PC-9 (cell line): Measurements from ENCODE around the gene SACM1L. TPM values are rescaled to one million over a fixed set of nuclear protein-coding genes. Genes with fewer than 3 reads are reported as not detected.

Source experiments
- BruUV-seq: library from RNA; stranded (reverse); fragments of 400-500 nt; replicated peaks from 2 replicates; lab custom pipeline; 2021; lab: Mats Ljungman, UMichigan
- CTCF ChIA-PET: fragments of 300-600 bp; sonication (Branson Sonifier 250); formaldehyde crosslinking; loops from one replicate; lab custom pipeline; 2022; ENCODE audit warnings: antibody characterized with exemption; lab: Charles Lee
- POLR2A ChIA-PET: fragments of 300-600 bp; sonication (Branson Sonifier 250); formaldehyde crosslinking; loops from one replicate; lab custom pipeline; 2022; ENCODE audit warnings: antibody characterized with exemption; ENCODE audit not compliant: unreplicated experiment; lab: Charles Lee
- DNase-seq, 2 experiments: peaks; one replicate each; pipeline versions ENCODE4 v3.0.0 to v3.0.0-alpha.2; 2015 to 2022; ENCODE audit warnings: mixed read lengths in 1 of 2
- H2AFZ ChIP-seq: fragments of 200-600 bp; sonication (generic); 2 replicates; pipeline ENCODE4 v1.8.1; 2017; ENCODE audit warnings: antibody characterized with exemption
- H3F3A ChIP-seq: fragments of 200-600 bp; sonication (generic); 2 replicates; pipeline ENCODE4 v1.8.1; 2017; ENCODE audit warnings: antibody characterized with exemption, mild to moderate bottlenecking, low read depth; ENCODE audit not compliant: insufficient read depth
- H3K27ac ChIP-seq: fragments of 200-600 bp; sonication (generic); 2 replicates; pipeline ENCODE4 v1.6.1; 2016; ENCODE audit warnings: mixed run types
- H3K27me3 ChIP-seq: fragments of 200-600 bp; sonication (generic); 2 replicates; pipeline ENCODE4 v1.6.1; 2016; ENCODE audit warnings: low read depth, mixed run types; ENCODE audit not compliant: insufficient read depth
- H3K36me3 ChIP-seq: fragments of 200-600 bp; sonication (generic); 2 replicates; pipeline ENCODE4 v1.6.1; 2016; ENCODE audit warnings: low read depth, mixed run types
- H3K4me1 ChIP-seq: fragments of 200-600 bp; sonication (generic); replicated peaks from 2 replicates; pipeline ENCODE4 v1.6.1; 2016; ENCODE audit warnings: mixed run types; ENCODE audit not compliant: insufficient read depth
- H3K4me2 ChIP-seq: fragments of 200-600 bp; sonication (generic); 2 replicates; pipeline ENCODE4 v1.6.1; 2017; ENCODE audit warnings: mixed run types
- H3K4me3 ChIP-seq: fragments of 200-600 bp; sonication (generic); 2 replicates; pipeline ENCODE4 v1.6.1; 2016; ENCODE audit warnings: mixed run types
- H3K79me2 ChIP-seq: fragments of 200-600 bp; sonication (generic); 2 replicates; pipeline ENCODE4 v1.6.1; 2017; ENCODE audit warnings: low read depth, mixed run types
- H3K9me2 ChIP-seq: fragments of 200-600 bp; sonication (generic); 2 replicates; pipeline ENCODE4 v1.8.1; 2017; ENCODE audit warnings: mild to moderate bottlenecking; ENCODE audit not compliant: insufficient read depth
- H3K9me3 ChIP-seq: fragments of 200-600 bp; sonication (generic); 2 replicates; pipeline ENCODE4 v1.8.1; 2016; ENCODE audit warnings: low read depth; ENCODE audit not compliant: insufficient read depth
- H4K20me1 ChIP-seq: fragments of 200-600 bp; sonication (generic); 2 replicates; pipeline ENCODE4 v1.8.1; 2017; ENCODE audit not compliant: insufficient read depth
- CTCF ChIP-seq: fragments of 200-600 bp; sonication (generic); conservative IDR thresholded peaks from 2 replicates; pipeline ENCODE4 v1.6.1; 2017; ENCODE audit warnings: mixed run types, antibody characterized with exemption, mild to moderate bottlenecking, moderate library complexity
- EZH2 ChIP-seq: fragments of 200-600 bp; sonication (generic); IDR thresholded peaks from 2 replicates; pipeline ENCODE4 v1.8.0; 2017; ENCODE audit warnings: antibody characterized with exemption, low read depth
- intact Hi-C: fragments of 100-400 bp; cut with micrococcal nuclease; formaldehyde crosslinking; loops from one replicate; pipeline ENCODE4 v1.10.0; 2022; ENCODE audit not compliant: unreplicated experiment
- total RNA-seq: library from RNA; stranded (reverse); gene quantifications from 2 replicates; pipeline ENCODE4 v1.2.3, GENCODE V29; 2021

SACM1L gene
- total RNA-seq, 1 experiment from 2014 or later = 33.9 TPM

GRCh38 chr3:45670436-45670835 is 18.8 kb upstream of the SACM1L start:
- H3K36me3 ChIP-seq = 0 out of 2 replicates have a peak, but pooled peaks cover 10% of the 10 kb centered on the region

DNA sequence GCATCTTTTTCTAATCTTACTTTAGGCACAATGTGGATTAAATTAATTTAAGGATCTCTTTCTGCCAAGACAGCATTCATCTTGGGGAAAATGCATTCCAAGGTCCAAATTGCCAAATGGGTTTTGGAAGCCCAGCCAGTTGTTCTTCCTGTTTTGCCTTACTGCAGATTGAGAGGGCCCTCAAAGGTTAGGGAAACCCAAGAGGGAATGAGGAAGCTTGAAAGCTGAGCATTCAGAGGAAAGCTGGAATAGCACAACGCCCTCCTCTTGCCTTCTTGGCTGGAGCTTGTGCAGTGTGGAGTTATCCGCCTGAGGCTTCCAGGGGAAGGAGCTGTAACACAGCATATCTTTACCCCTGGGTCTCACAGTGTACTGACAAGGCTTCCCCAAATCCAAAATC is 18.2 kb upstream of the SACM1L start:
- Histone ChIP-seq H2AFZ (no peak overlapping the region), H3K79me2 (no peaks in the 10 kb centered on the region), H3K36me3 (0 out of 2 replicates have a peak, but pooled peaks cover 10% of the 10 kb centered on the region), H3K4me1 (peaks cover 14% of the 10 kb centered on the region; the same call in 1 of the 2 replicates), H3K9me3 (no peaks in the 10 kb centered on the region), H3K4me3 (no peak overlapping the region), H4K20me1 (no peaks in the 10 kb centered on the region), H3K4me2 (no peak overlapping the region), H3K9me2 (no peaks in the 10 kb centered on the region), H3F3A (peaks cover 24% of the 10 kb centered on the region), H3K27ac (no peak overlapping the region), H3K27me3 (no peaks in the 10 kb centered on the region)
- CTCF ChIA-PET = no interaction called here
- TF ChIP-seq EZH2 = no peak
- no peak for TF ChIP-seq CTCF
- intact Hi-C loops = no loop called here
- DNase-seq = no peak
- POLR2A ChIA-PET = no interaction called here
- no TSS peak for BruUV-seq

More at GRCh38 chr3:45670436-45670835, 18.8 kb upstream of the SACM1L start:
- H3K79me2 ChIP-seq = no peaks in the 10 kb centered on the region
- no peaks in the 10 kb centered on the region for H4K20me1 ChIP-seq
- intact Hi-C loops = no loop called here
- POLR2A ChIA-PET = no interaction called here
- CTCF ChIA-PET = interaction anchor here (0.5 to 0.8 kb wide), 2 partner anchors 11 to 116 kb away, joined by 4 read pairs; no protein-coding TSS in a partner anchor
- no peak overlapping the region for H3K4me3 ChIP-seq
- H3K4me1 ChIP-seq = peaks cover 14% of the 10 kb centered on the region; the same call in 1 of the 2 replicates
- H2AFZ ChIP-seq = no peak overlapping the region
- DNase-seq = no peak
- no peaks in the 10 kb centered on the region for H3K9me2 ChIP-seq
- H3K4me2 ChIP-seq = no peak overlapping the region
- no peaks in the 10 kb centered on the region for H3K27me3 ChIP-seq
- H3K27ac ChIP-seq = no peak overlapping the region
- no peak for TF ChIP-seq CTCF
- TF ChIP-seq EZH2 = no peak
- H3K9me3 ChIP-seq = no peaks in the 10 kb centered on the region
- peaks cover 24% of the 10 kb centered on the region for H3F3A ChIP-seq
- no TSS peak for BruUV-seq

DNA sequence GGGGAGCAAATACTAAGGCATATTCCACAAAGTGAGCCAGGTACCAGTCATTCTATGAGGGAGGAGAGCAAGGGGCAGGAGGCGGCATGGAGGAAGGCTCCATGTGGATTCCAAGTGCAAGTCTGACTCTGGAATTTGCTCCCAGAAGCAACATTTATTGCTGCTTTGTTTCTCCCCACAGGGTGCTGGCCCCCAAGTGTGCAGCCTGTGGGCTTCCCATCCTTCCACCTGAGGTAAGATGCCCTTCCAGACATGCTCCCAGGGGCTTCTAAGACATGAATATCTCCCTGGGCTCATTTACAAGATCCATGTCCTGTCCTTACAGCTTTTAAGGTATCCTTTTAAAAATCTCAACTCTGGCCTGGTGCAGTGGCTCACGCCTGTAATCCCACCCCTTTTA is 15.9 kb upstream of the SACM1L start:
- ChIA-PET POLR2A (no interaction called here), CTCF (no interaction called here)
- TF ChIP-seq CTCF = no peak
- TF ChIP-seq EZH2 = no peak
- Histone ChIP-seq H2AFZ (no peak overlapping the region), H3K4me1 (peaks cover 22% of the 10 kb centered on the region), H3K9me2 (no peaks in the 10 kb centered on the region), H3K9me3 (no peaks in the 10 kb centered on the region), H3K27ac (no peak overlapping the region), H4K20me1 (no peaks in the 10 kb centered on the region), H3K79me2 (no peaks in the 10 kb centered on the region), H3K36me3 (0 out of 2 replicates have a peak, but pooled peaks cover 10% of the 10 kb centered on the region), H3K4me2 (no peak overlapping the region), H3F3A (peaks cover 22% of the 10 kb centered on the region), H3K27me3 (no peaks in the 10 kb centered on the region), H3K4me3 (no peak overlapping the region)
- no TSS peak for BruUV-seq
- intact Hi-C loops = no loop called here
- DNase-seq = no peak
